Measurements from ENCODE around the gene SGCG. TPM values are rescaled to one million over a fixed set of nuclear protein-coding genes. Genes with fewer than 3 reads are reported as not detected.

Gene SGCG
- total RNA-seq, 1 experiment from 2014 or later = 0.15 TPM

DNA sequence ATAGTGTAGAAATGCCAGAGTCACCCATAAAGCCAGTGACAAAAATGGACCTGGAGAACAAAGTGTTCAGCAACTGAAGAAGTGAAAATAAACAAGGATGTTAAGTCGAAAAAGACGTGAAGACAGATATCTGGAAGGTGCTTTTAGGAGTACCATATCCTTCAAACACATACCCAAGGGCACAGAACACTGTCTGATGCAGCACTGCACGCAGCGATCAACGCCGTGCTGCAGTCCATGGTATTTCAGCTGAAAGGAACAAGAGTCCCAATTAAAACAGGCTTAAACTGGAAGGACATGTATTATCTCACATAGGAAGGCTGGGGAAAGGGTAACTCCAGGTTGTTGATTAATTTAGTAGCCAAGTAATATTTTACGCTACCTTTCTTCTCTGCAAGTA lies 108.2 kb downstream of the SGCG start:
- H3K4me3 ChIP-seq (replicated peaks in 1 of 2; ENCODE audit: low read depth in 1 of 2, low read length in 2 of 2) = no peak overlapping the region
- H3K27me3 ChIP-seq (ENCODE audit: insufficient read depth, low read length) = no peaks in the 10 kb centered on the region
- RAD21 ChIA-PET (ENCODE audit: low non-redundant PET in 1 of 2, low total read pairs in 2 of 2, uncharacterized antibody in 2 of 2, unreplicated experiment in 2 of 2) = no interaction called here
- H3K79me2 ChIP-seq (ENCODE audit: insufficient read depth, low read length) = no peaks in the 10 kb centered on the region
- H3K9me2 ChIP-seq (ENCODE audit: insufficient read depth) = no peaks in the 10 kb centered on the region
- H2AFZ ChIP-seq (ENCODE audit: low read depth, low read length, poor library complexity, severe bottlenecking) = no peak overlapping the region
- H4K20me1 ChIP-seq (ENCODE audit: insufficient read depth) = no peaks in the 10 kb centered on the region
- CTCF ChIA-PET = no interaction called here
- intact Hi-C loops (cut with micrococcal nuclease) = no loop called here
- H3K27ac ChIP-seq (ENCODE audit: low read depth, low read length) = no peak overlapping the region
- no peak overlapping the region for H3K9ac ChIP-seq (ENCODE audit: low read length)
- DNase-seq (ENCODE audit: low read depth, low spot score) (no peak), ATAC-seq (no peak)
- no peaks in the 10 kb centered on the region for H3K36me3 ChIP-seq (ENCODE audit: control insufficient read depth in 1 of 2, insufficient read depth in 2 of 2, low read length in 2 of 2)
- H3K4me1 ChIP-seq (ENCODE audit: control insufficient read depth in 1 of 2, insufficient read depth in 2 of 2, low read length in 2 of 2) = no peaks in the 10 kb centered on the region
- POLR2A ChIA-PET = no interaction called here
- BruUV-seq (replicated peaks) = no TSS peak
- TF ChIP-seq SRF (IDR thresholded peaks at IDR 0.05; ENCODE audit: low read depth) (no peak), CEBPB (IDR thresholded peaks at IDR 0.05; ENCODE audit: low read depth) (no peak), SP1 (IDR thresholded peaks at IDR 0.05; ENCODE audit: low read depth) (no peak), YY1 (IDR thresholded peaks at IDR 0.05; ENCODE audit: extremely low read depth, insufficient replicate concordance, low read depth, low read length) (no peak), ZFX (IDR thresholded peaks at IDR 0.05) (no peak), POLR2AphosphoS5 (IDR thresholded peaks at IDR 0.05; ENCODE audit: low read depth, low read length) (no peak), SIN3A (IDR thresholded peaks at IDR 0.05; ENCODE audit: low read depth) (no peak), TCF7L2 (IDR thresholded peaks at IDR 0.05; ENCODE audit: borderline replicate concordance, extremely low read depth, insufficient read depth, insufficient read length) (no peak), EZH2phosphoT487 (IDR thresholded peaks at IDR 0.05; ENCODE audit: borderline replicate concordance) (no peak)
- TF ChIP-seq, protein P1, sequence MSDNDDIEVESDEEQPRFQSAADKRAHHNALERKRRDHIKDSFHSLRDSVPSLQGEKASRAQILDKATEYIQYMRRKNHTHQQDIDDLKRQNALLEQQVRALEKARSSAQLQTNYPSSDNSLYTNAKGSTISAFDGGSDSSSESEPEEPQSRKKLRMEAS (IDR thresholded peaks at IDR 0.05) = no peak
- TF ChIP-seq, protein P2, sequence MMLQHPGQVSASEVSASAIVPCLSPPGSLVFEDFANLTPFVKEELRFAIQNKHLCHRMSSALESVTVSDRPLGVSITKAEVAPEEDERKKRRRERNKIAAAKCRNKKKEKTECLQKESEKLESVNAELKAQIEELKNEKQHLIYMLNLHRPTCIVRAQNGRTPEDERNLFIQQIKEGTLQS (IDR thresholded peaks at IDR 0.05) = no peak
- TF ChIP-seq, protein P3, sequence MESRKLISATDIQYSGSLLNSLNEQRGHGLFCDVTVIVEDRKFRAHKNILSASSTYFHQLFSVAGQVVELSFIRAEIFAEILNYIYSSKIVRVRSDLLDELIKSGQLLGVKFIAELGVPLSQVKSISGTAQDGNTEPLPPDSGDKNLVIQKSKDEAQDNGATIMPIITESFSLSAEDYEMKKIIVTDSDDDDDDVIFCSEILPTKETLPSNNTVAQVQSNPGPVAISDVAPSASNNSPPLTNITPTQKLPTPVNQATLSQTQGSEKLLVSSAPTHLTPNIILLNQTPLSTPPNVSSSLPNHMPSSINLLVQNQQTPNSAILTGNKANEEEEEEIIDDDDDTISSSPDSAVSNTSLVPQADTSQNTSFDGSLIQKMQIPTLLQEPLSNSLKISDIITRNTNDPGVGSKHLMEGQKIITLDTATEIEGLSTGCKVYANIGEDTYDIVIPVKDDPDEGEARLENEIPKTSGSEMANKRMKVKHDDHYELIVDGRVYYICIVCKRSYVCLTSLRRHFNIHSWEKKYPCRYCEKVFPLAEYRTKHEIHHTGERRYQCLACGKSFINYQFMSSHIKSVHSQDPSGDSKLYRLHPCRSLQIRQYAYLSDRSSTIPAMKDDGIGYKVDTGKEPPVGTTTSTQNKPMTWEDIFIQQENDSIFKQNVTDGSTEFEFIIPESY (IDR thresholded peaks at IDR 0.05; ENCODE audit: extremely low read depth, insufficient replicate concordance, low read length) = no peak
- TF ChIP-seq, protein P4, sequence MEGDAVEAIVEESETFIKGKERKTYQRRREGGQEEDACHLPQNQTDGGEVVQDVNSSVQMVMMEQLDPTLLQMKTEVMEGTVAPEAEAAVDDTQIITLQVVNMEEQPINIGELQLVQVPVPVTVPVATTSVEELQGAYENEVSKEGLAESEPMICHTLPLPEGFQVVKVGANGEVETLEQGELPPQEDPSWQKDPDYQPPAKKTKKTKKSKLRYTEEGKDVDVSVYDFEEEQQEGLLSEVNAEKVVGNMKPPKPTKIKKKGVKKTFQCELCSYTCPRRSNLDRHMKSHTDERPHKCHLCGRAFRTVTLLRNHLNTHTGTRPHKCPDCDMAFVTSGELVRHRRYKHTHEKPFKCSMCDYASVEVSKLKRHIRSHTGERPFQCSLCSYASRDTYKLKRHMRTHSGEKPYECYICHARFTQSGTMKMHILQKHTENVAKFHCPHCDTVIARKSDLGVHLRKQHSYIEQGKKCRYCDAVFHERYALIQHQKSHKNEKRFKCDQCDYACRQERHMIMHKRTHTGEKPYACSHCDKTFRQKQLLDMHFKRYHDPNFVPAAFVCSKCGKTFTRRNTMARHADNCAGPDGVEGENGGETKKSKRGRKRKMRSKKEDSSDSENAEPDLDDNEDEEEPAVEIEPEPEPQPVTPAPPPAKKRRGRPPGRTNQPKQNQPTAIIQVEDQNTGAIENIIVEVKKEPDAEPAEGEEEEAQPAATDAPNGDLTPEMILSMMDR (IDR thresholded peaks at IDR 0.05 in 2 of 3, conservative IDR thresholded peaks at IDR 0.05 in 1 of 3; ENCODE audit: borderline replicate concordance in 1 of 3, insufficient read depth in 1 of 3, low read depth in 2 of 3, low read length in 2 of 3) = no peak
- H3K4me2 ChIP-seq (ENCODE audit: low read length) = no peak overlapping the region
- no peaks in the 10 kb centered on the region for H3K9me3 ChIP-seq (ENCODE audit: control insufficient read depth in 1 of 2, insufficient read depth in 1 of 2, low read depth in 1 of 2, low read length in 2 of 2)

All from HCT116 (cell line).